A549 (cell line): ENCODE data around the gene REXO4. TPM values are rescaled to one million over a fixed set of nuclear protein-coding genes. Genes with fewer than 3 reads are reported as not detected.

Experiments used
- ATAC-seq, 2 experiments: fragments of 200-7000 bp in 1 of 2; fragments of >200 bp in 1 of 2; cut with Nextera tagmentation in 1 of 2; cut with Tn5 transposase in 1 of 2; 3 replicates each; pipeline versions ENCODE4 v1.8.0 to v1.9.1; 2018 to 2020; ENCODE audit warnings: mild to moderate bottlenecking in 1 of 2, moderate library complexity in 1 of 2
- CTCF ChIA-PET: fragments of 300-600 bp; sonication (Branson Sonifier 250); formaldehyde crosslinking; extraction: SDS; loops from one replicate; lab custom pipeline; 2021; ENCODE audit warnings: antibody characterized with exemption, inconsistent platforms; lab: Yijun Ruan, JAX
- POLR2A ChIA-PET: fragments of 350-600 bp; formaldehyde crosslinking; extraction: SDS; loops from one replicate; lab custom pipeline; 2021; ENCODE audit warnings: antibody characterized with exemption, inconsistent platforms; lab: Yijun Ruan, JAX
- DNase-seq, 2 experiments: peaks; one replicate each; pipeline versions ENCODE4 v3.0.0 to v3.0.0-alpha.2; 2011 to 2016; ENCODE audit warnings: low read depth in 1 of 2, low spot score in 1 of 2
- FAIRE-seq: peaks from 2 replicates; lab custom pipeline; 2011; peaks lifted over from hg19 to GRCh38; lab: Jason Lieb, UNC
- H3K27ac ChIP-seq, 2 experiments: fragments of >200 bp; sonication (Bioruptor Twin); formaldehyde crosslinking; 3 replicates each; pipeline ENCODE4 v1.5.1; 2016 to 2017
- H3K4me1 ChIP-seq: fragments of >200 bp; sonication (Bioruptor Twin); formaldehyde crosslinking; 3 replicates; pipeline ENCODE4 v1.6.1; 2016
- H3K4me2 ChIP-seq: fragments of >200 bp; sonication (Bioruptor Twin); formaldehyde crosslinking; 3 replicates; pipeline ENCODE4 v1.6.1; 2016
- H3K4me3 ChIP-seq: fragments of >200 bp; sonication (Bioruptor Twin); formaldehyde crosslinking; 3 replicates; pipeline ENCODE4 v1.5.1; 2016
- H3K9me3 ChIP-seq: fragments of >200 bp; sonication (Bioruptor Twin); formaldehyde crosslinking; 3 replicates; pipeline ENCODE4 v1.6.1; 2016
- CEBPB ChIP-seq, 2 experiments: fragments of >200 bp in 1 of 2; sonication (Bioruptor Twin) in 1 of 2; formaldehyde crosslinking in 1 of 2; IDR thresholded peaks; 2 replicates each; pipeline ENCODE4 v1.6.1; 2012 to 2016
- CHD2 ChIP-seq: fragments of 150-350 bp; IDR thresholded peaks from 2 replicates; pipeline ENCODE4 v1.6.1; 2014; ENCODE audit warnings: low read length; ENCODE audit not compliant: partially characterized antibody
- CHD4 ChIP-seq: fragments of 200-600 bp; sonication (generic); IDR thresholded peaks from 2 replicates; pipeline ENCODE4 v1.6.1; 2016; ENCODE audit warnings: antibody characterized with exemption, mild to moderate bottlenecking, borderline replicate concordance
- EHF ChIP-seq: fragments of 250-450 bp; sonication (Bioruptor Pico); IDR thresholded peaks from 2 replicates; pipeline ENCODE4 v1.5.0; 2020; ENCODE audit warnings: mild to moderate bottlenecking
- ESRRA ChIP-seq: fragments of 150-350 bp; IDR thresholded peaks from 2 replicates; pipeline ENCODE4 v1.6.1; 2014; ENCODE audit warnings: mild to moderate bottlenecking, low read length, borderline replicate concordance
- GATA3 ChIP-seq: IDR thresholded peaks from 2 replicates; pipeline ENCODE4 v1.6.1; 2012; ENCODE audit warnings: borderline replicate concordance
- HDAC2 ChIP-seq: fragments of 200-600 bp; sonication (generic); IDR thresholded peaks from 2 replicates; pipeline ENCODE4 v1.6.1; 2016
- JUN ChIP-seq, 2 experiments: fragments of >200 bp; sonication (Bioruptor Twin); formaldehyde crosslinking; IDR thresholded peaks; 2 replicates in 1 of 2; 3 replicates in 1 of 2; pipeline ENCODE4 v1.6.1; 2016 to 2017
- JUNB ChIP-seq: fragments of >200 bp; sonication (Bioruptor Twin); formaldehyde crosslinking; IDR thresholded peaks from 2 replicates; pipeline ENCODE4 v1.6.1; 2016
- KDM5A ChIP-seq: fragments of 200-600 bp; sonication (generic); IDR thresholded peaks from 2 replicates; pipeline ENCODE4 v1.6.1; 2016; ENCODE audit warnings: antibody characterized with exemption, mild to moderate bottlenecking
- MAZ ChIP-seq: fragments of 150-350 bp; IDR thresholded peaks from 2 replicates; pipeline ENCODE4 v1.6.1; 2014; ENCODE audit warnings: antibody characterized with exemption, low read depth, low read length, borderline replicate concordance
- MYC ChIP-seq: IDR thresholded peaks from 2 replicates; pipeline ENCODE4 v1.6.1; 2012; ENCODE audit warnings: mild to moderate bottlenecking, inconsistent platforms, low read length, improper control_type of control experiment, borderline replicate concordance
- NFE2L2 ChIP-seq: fragments of 150-350 bp; conservative IDR thresholded peaks from 2 replicates; pipeline ENCODE4 v1.6.1; 2014; ENCODE audit warnings: low read length
- PHF8 ChIP-seq: fragments of 200-600 bp; sonication (generic); IDR thresholded peaks from 2 replicates; pipeline ENCODE4 v1.6.1; 2016; ENCODE audit warnings: low read depth, mild to moderate bottlenecking, antibody characterized with exemption, moderate library complexity, borderline replicate concordance
- POLR2AphosphoS2 ChIP-seq: conservative IDR thresholded peaks from 2 replicates; pipeline ENCODE4 v1.6.1; 2012; ENCODE audit warnings: low read length, improper control_type of control experiment, inconsistent platforms
- RAD21 ChIP-seq, 2 experiments: fragments of >200 bp in 1 of 2; sonication (Bioruptor Twin) in 1 of 2; formaldehyde crosslinking in 1 of 2; IDR thresholded peaks in 1 of 2; conservative IDR thresholded peaks in 1 of 2; 2 replicates in 1 of 2; 3 replicates in 1 of 2; pipeline ENCODE4 v1.6.1; 2012 to 2018; ENCODE audit warnings: inconsistent platforms in 1 of 2
- RFX5 ChIP-seq: fragments of 450-650 bp; IDR thresholded peaks from 2 replicates; pipeline ENCODE4 v1.7.1; 2014; ENCODE audit warnings: antibody characterized with exemption, mild to moderate bottlenecking, moderate library complexity
- RNF2 ChIP-seq: fragments of 200-600 bp; sonication (generic); IDR thresholded peaks from 2 replicates; pipeline ENCODE4 v1.6.1; 2016; ENCODE audit warnings: low read depth, mild to moderate bottlenecking, antibody characterized with exemption, moderate library complexity, borderline replicate concordance
- SMC3 ChIP-seq: fragments of >200 bp; sonication (Bioruptor Twin); formaldehyde crosslinking; IDR thresholded peaks from 3 replicates; pipeline ENCODE4 v1.6.1; 2018; ENCODE audit warnings: inconsistent platforms
- TFCP2L1 ChIP-seq: fragments of 250-450 bp; sonication (Bioruptor Pico); IDR thresholded peaks from 2 replicates; pipeline ENCODE4 v1.5.0; 2021; ENCODE audit warnings: mild to moderate bottlenecking
- TP53 ChIP-seq: fragments of 250-450 bp; sonication (Bioruptor Pico); IDR thresholded peaks from 2 replicates; pipeline ENCODE4 v1.5.0; 2021; ENCODE audit warnings: mild to moderate bottlenecking, moderate library complexity
- ZFP36 ChIP-seq: fragments of 450-650 bp; IDR thresholded peaks from 2 replicates; pipeline ENCODE4 v1.6.1; 2014; ENCODE audit warnings: borderline replicate concordance; ENCODE audit not compliant: partially characterized antibody
- WGBS: methylation state at CpG from one replicate; pipeline ENCODE4 v1.1.6; 2017; ENCODE audit errors: missing lambda C conversion rate; 5-methylcytosine and 5-hydroxymethylcytosine counted together
- polyA plus RNA-seq, 4 experiments: library from polyadenylated mRNA; depleted of rRNA in 3 of 4; stranded (reverse); fragments of >200 nt; fragmentation: RNase III in 1 of 4; extraction: RNeasy Plus Mini Kit Qiagen cat#74134 plus additional on column Dnase treatment in 1 of 4; gene quantifications; 2 replicates in 3 of 4; 3 replicates in 1 of 4; pipeline ENCODE4 v1.2.3, GENCODE V29; 2011 to 2017
- TF ChIP-seq, protein P1 (sequence below): fragments of 450-650 bp; IDR thresholded peaks from 2 replicates; pipeline ENCODE4 v1.6.1; 2014; ENCODE audit warnings: antibody characterized with exemption
- TF ChIP-seq, protein P2 (sequence below): fragments of 250-450 bp; sonication (Bioruptor Pico); IDR thresholded peaks from 2 replicates; pipeline ENCODE4 v1.5.0; 2021; ENCODE audit warnings: mild to moderate bottlenecking, moderate library complexity, borderline replicate concordance
- TF ChIP-seq, protein P3 (sequence below): fragments of 150-350 bp; IDR thresholded peaks from 2 replicates; pipeline ENCODE4 v1.6.1; 2014; ENCODE audit warnings: low read depth, mild to moderate bottlenecking, low read length
- TF ChIP-seq, protein P4 (sequence below): fragments of >200 bp; sonication (Bioruptor Twin); formaldehyde crosslinking; IDR thresholded peaks from 3 replicates; pipeline ENCODE4 v1.5.1; 2016

REXO4 gene
- polyA plus RNA-seq, 2 of the 4 experiments (the other 2 are of a cell fraction), result 25.8 to 31.0 TPM

DNA sequence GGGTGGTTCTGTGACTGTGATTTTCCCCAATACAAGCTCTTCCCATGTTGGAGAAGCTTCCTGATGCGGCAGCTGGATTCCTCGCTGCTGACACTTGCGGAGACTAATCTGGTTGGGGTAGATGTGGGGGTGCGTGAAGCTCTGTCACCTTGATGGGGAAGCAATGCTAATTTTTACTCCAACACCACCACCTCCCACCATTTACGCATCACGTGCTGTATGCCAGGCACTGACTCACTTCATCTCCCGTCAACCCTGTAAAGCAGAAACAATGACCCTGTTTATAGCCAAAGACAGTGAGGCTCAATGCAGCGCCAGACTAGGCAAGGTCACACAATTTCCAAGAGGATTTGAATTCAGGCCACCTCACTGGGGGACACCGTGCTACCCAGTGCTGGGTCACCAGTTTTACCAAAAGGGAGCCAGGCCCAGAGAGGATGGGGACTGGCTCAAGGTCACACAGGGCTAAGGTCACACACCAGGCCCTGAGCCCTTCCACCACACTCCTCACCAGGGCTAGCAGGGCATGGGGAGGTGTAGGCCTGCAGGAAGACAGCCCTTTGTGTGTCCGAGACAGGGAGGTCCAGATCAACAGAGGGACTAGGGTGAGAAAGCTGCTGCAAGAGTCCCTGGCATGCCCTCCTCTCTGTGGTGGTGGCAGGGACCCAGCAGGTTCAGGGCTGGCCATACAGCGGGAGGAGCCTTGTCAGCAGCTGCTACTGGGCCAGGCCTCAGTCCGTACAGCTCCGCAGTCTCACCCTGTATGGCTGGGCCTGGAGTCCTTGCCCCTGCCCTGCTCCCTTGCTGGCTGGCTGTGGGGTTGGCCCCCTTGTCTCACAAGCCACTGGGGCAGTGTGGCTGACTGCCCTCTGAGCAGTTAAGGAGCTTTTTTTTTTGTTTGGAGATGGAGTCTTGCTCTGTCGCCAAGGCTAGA lies 38.4 kb downstream of the REXO4 start:
- CTCF ChIA-PET, result interaction anchor here (0.7 to 2.9 kb wide), 9 partner anchors 8 to 107 kb away, joined by 3 to 9 read pairs (median 4); no protein-coding TSS in a partner anchor
- no peak for ATAC-seq
- Histone ChIP-seq H3K4me1 (peaks cover 15% of the 10 kb centered on the region), H3K27ac (no peak overlapping the region), H3K9me3 (no peaks in the 10 kb centered on the region), H3K4me2 (no peak overlapping the region), H3K4me3 (no peak overlapping the region)
- TF ChIP-seq NFE2L2 (no peak), MYC (no peak), TP53 (no peak), EHF (CRISPR knock-in tag) (no peak), TFCP2L1 (CRISPR knock-in tag) (no peak), ESRRA (no peak), CHD4 (no peak), PHF8 (no peak), SMC3 (no peak), MAZ (no peak), POLR2AphosphoS2 (no peak), HDAC2 (no peak), RNF2 (no peak), ZFP36 (no peak), RAD21 (conservative IDR thresholded peaks at IDR 0.05 in 1 of 2, IDR thresholded peaks at IDR 0.05 in 1 of 2) (no peak), CEBPB (IDR thresholded peaks at IDR 0.05) (no peak)
- TF ChIP-seq, protein P1, sequence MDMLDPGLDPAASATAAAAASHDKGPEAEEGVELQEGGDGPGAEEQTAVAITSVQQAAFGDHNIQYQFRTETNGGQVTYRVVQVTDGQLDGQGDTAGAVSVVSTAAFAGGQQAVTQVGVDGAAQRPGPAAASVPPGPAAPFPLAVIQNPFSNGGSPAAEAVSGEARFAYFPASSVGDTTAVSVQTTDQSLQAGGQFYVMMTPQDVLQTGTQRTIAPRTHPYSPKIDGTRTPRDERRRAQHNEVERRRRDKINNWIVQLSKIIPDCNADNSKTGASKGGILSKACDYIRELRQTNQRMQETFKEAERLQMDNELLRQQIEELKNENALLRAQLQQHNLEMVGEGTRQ, result no peak
- TF ChIP-seq, protein P2, sequence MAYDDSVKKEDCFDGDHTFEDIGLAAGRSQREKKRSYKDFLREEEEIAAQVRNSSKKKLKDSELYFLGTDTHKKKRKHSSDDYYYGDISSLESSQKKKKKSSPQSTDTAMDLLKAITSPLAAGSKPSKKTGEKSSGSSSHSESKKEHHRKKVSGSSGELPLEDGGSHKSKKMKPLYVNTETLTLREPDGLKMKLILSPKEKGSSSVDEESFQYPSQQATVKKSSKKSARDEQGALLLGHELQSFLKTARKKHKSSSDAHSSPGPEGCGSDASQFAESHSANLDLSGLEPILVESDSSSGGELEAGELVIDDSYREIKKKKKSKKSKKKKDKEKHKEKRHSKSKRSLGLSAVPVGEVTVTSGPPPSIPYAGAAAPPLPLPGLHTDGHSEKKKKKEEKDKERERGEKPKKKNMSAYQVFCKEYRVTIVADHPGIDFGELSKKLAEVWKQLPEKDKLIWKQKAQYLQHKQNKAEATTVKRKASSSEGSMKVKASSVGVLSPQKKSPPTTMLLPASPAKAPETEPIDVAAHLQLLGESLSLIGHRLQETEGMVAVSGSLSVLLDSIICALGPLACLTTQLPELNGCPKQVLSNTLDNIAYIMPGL, result no peak
- TF ChIP-seq, protein P3, sequence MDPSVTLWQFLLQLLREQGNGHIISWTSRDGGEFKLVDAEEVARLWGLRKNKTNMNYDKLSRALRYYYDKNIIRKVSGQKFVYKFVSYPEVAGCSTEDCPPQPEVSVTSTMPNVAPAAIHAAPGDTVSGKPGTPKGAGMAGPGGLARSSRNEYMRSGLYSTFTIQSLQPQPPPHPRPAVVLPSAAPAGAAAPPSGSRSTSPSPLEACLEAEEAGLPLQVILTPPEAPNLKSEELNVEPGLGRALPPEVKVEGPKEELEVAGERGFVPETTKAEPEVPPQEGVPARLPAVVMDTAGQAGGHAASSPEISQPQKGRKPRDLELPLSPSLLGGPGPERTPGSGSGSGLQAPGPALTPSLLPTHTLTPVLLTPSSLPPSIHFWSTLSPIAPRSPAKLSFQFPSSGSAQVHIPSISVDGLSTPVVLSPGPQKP, result no peak
- no peak for DNase-seq
- 91% methylated on average over 14 of the region's 14 CpGs for WGBS
- POLR2A ChIA-PET, result interaction anchor here (1.2 kb wide), 1 partner anchor 32 kb away, joined by 3 read pairs; the partner anchor contains the start of genes MED22 and RPL7A
- FAIRE-seq, result no peak

DNA sequence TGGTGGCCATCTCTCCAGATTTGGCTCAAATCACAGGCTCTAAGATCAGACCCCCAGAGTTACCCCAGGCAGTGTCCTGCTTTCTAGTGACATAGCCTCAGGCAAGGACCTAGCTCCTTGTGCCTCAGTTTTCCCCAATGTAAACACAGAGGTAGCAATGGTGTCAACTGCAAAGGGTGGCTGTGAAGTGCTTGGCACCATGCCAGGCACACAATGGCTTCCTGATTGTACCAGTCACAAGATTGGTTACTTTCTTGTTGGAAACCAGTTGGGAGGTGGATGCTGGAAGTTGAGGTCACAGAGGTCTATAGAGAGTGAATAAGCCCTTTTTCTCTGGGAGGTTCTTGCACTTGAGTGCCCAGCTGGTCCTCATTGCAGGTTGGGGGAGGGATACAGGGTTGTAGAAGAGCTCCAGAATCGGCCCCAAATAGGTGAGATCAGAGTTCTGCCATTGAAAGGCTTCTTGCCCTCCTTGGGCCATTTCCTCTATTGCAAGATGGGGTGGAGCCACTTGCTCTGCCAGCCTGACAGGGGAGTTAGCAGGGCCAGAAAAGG lies 39.3 kb downstream of the REXO4 start:
- ChIA-PET CTCF (interaction anchor here (0.9 to 2.9 kb wide), 8 partner anchors 9 to 108 kb away, joined by 3 to 9 read pairs (median 4); no protein-coding TSS in a partner anchor), POLR2A (interaction anchor here (1.4 kb wide), 1 partner anchor 31 kb away, joined by 3 read pairs; the partner anchor contains the start of genes MED22 and RPL7A)
- Histone ChIP-seq H3K27ac (no peak overlapping the region), H3K4me1 (peaks cover 23% of the 10 kb centered on the region), H3K4me2 (peak overlapping the region; percentile 16; the same call in 1 of the 3 replicates), H3K4me3 (no peak overlapping the region), H3K9me3 (no peaks in the 10 kb centered on the region)
- 73% methylated on average over 1 of the region's 1 CpG for WGBS
- no peak for FAIRE-seq
- no peak for ATAC-seq
- DNase-seq, result no peak
- TF ChIP-seq MAZ (no peak), CHD2 (no peak), SMC3 (no peak), MYC (no peak), KDM5A (no peak), GATA3 (no peak), JUNB (no peak), CEBPB (IDR thresholded peaks at IDR 0.05) (no peak), RFX5 (no peak), JUN (IDR thresholded peaks at IDR 0.05) (no peak)
- TF ChIP-seq, protein P2, result no peak
- TF ChIP-seq, protein P4, sequence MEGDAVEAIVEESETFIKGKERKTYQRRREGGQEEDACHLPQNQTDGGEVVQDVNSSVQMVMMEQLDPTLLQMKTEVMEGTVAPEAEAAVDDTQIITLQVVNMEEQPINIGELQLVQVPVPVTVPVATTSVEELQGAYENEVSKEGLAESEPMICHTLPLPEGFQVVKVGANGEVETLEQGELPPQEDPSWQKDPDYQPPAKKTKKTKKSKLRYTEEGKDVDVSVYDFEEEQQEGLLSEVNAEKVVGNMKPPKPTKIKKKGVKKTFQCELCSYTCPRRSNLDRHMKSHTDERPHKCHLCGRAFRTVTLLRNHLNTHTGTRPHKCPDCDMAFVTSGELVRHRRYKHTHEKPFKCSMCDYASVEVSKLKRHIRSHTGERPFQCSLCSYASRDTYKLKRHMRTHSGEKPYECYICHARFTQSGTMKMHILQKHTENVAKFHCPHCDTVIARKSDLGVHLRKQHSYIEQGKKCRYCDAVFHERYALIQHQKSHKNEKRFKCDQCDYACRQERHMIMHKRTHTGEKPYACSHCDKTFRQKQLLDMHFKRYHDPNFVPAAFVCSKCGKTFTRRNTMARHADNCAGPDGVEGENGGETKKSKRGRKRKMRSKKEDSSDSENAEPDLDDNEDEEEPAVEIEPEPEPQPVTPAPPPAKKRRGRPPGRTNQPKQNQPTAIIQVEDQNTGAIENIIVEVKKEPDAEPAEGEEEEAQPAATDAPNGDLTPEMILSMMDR, result no peak
- TF ChIP-seq, protein P1, result no peak
